T-helper 2 cell treated with Interferon-gamma antibody and Interleukin-4, amounts not matched to agents 5 μg/mL and 100 μg/mL, for 36 hours (primary cell): ENCODE data around the gene TREM2.

Experiments used
- DNase-seq: peaks from one replicate; pipeline ENCODE4 v3.0.0; 2021; ENCODE audit warnings: low spot score
- H3K27ac Mint-ChIP-seq: one replicate; pipeline ENCODE4 v1.8.0; 2021; ENCODE audit warnings: mild to moderate bottlenecking, mixed read lengths
- H3K27me3 Mint-ChIP-seq: one replicate; pipeline ENCODE4 v1.8.0; 2021; ENCODE audit warnings: low read depth, mixed read lengths
- H3K36me3 Mint-ChIP-seq: one replicate; pipeline ENCODE4 v1.8.0; 2021; ENCODE audit warnings: low read depth, mixed read lengths
- H3K4me1 Mint-ChIP-seq: one replicate; pipeline ENCODE4 v1.8.0; 2021; ENCODE audit warnings: low read depth, mixed read lengths
- H3K4me3 Mint-ChIP-seq: one replicate; pipeline ENCODE4 v1.8.0; 2022; ENCODE audit warnings: mild to moderate bottlenecking, moderate library complexity, mixed read lengths
- H3K9me3 Mint-ChIP-seq: one replicate; pipeline ENCODE4 v1.8.0; 2021; ENCODE audit warnings: mixed read lengths

Gene TREM2

DNA sequence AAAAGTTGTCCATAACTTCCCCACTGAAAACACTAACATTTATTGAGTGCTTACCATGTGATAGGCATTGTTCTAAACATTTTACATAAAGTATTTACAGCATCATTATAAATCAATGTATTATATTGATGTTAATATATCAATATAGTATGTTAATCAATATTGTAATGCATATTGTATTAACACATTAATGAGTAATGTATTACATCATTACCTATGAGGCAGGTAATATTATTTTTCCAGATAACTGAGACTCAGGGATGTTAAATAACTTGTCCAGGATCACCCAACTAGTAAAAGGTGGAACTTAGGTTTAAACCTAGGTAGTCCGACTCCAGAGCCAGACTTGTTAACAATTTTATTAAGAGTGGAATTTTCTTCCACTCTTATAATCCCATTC lies 12.2 kb upstream of the TREM2 start:
- H3K9me3 Mint-ChIP-seq = no peaks in the 10 kb centered on the region
- no peak overlapping the region for H3K4me3 Mint-ChIP-seq
- H3K36me3 Mint-ChIP-seq = no peaks in the 10 kb centered on the region
- H3K4me1 Mint-ChIP-seq = no peaks in the 10 kb centered on the region
- peaks cover 38% of the 10 kb centered on the region for H3K27me3 Mint-ChIP-seq
- no peak for DNase-seq
- H3K27ac Mint-ChIP-seq = no peak overlapping the region

GRCh38 chr6:41174610-41175009 lies 11.7 kb upstream of the TREM2 start:
- no peak for DNase-seq
- Mint-ChIP-seq H3K36me3 (no peaks in the 10 kb centered on the region), H3K27me3 (peaks cover 35% of the 10 kb centered on the region), H3K4me1 (no peaks in the 10 kb centered on the region), H3K9me3 (no peaks in the 10 kb centered on the region), H3K4me3 (no peak overlapping the region), H3K27ac (no peak overlapping the region)

DNA sequence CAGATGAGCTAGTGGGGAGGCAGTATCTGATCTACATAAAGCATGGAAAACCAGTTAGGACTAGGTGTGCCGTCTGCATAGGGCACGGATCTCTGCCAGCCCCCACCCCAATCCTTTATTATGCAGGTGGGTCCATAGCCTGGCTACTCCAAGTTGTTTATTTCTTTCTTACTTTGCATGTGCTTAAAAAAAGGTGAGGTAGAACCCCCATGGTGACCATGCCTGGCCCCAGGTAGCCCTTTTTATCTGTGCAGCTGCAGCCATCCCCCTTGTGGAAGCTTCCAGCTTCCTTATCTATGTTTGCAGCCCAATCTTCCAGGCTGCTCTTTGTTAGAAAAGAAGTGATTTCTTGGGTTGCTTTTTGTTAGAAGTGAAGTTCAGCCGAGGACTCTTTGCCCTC lies 9.0 kb upstream of the TREM2 start:
- no peak for DNase-seq
- H3K9me3 Mint-ChIP-seq = no peaks in the 10 kb centered on the region
- H3K36me3 Mint-ChIP-seq = no peaks in the 10 kb centered on the region
- peaks cover 33% of the 10 kb centered on the region for H3K27me3 Mint-ChIP-seq
- H3K27ac Mint-ChIP-seq = no peak overlapping the region
- no peak overlapping the region for H3K4me3 Mint-ChIP-seq
- H3K4me1 Mint-ChIP-seq = no peaks in the 10 kb centered on the region

DNA sequence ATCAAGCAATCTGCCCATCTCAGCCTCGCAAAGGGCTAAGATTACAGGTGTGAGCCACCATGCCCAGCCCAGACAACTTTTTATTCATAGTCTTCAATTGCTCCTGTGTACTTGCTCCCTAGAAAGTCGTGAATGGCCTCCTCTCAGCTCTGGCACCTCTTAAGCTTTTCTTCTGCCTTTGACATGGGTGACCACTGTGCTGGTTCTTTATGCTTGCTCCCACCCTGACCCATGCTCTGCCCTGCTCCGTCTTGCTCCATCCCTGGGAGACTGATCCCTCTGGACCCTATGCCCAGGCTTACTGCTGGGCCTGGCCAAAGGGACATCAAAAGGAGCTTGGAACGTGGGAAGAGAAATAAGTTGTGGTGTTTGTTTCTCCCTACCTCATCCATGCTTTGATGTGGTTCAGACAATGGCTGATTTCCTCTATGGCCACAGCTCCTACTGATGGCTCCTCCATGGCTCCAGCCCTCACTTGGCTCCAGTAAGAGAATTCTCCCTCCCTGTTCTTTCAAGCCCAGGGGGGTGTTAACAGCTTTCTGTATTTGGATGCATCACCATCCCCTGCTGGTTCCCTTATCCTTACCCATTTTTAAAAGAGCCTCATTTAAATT lies 7.7 kb upstream of the TREM2 start:
- Mint-ChIP-seq H3K4me1 (no peaks in the 10 kb centered on the region), H3K36me3 (no peaks in the 10 kb centered on the region), H3K4me3 (no peak overlapping the region), H3K27me3 (peaks cover 27% of the 10 kb centered on the region), H3K27ac (no peak overlapping the region), H3K9me3 (no peaks in the 10 kb centered on the region)
- DNase-seq = no peak

GRCh38 chr6:41167173-41167963 lies 4.5 kb upstream of the TREM2 start:
- no peak for DNase-seq
- Mint-ChIP-seq H3K27me3 (peaks cover 23% of the 10 kb centered on the region), H3K27ac (no peak overlapping the region), H3K4me1 (no peaks in the 10 kb centered on the region), H3K36me3 (no peaks in the 10 kb centered on the region), H3K9me3 (no peaks in the 10 kb centered on the region), H3K4me3 (no peak overlapping the region)

- Mint-ChIP-seq H3K27ac (no peak overlapping the region), H3K4me1 (no peaks in the 10 kb centered on the region), H3K36me3 (no peaks in the 10 kb centered on the region), H3K27me3 (peaks cover 18% of the 10 kb centered on the region), H3K9me3 (no peaks in the 10 kb centered on the region), H3K4me3 (no peak overlapping the region)
- no peak for DNase-seq
These were observed 1.7 kb upstream of the TREM2 start for GRCh38 chr6:41164551-41165120.

GRCh38 chr6:41163419-41163717 lies 452 bp upstream of the TREM2 start:
- H3K9me3 Mint-ChIP-seq = no peaks in the 10 kb centered on the region
- no peak overlapping the region for H3K4me3 Mint-ChIP-seq
- H3K4me1 Mint-ChIP-seq = no peaks in the 10 kb centered on the region
- H3K27me3 Mint-ChIP-seq = peaks cover 12% of the 10 kb centered on the region
- peak; percentile 1 for DNase-seq
- no peaks in the 10 kb centered on the region for H3K36me3 Mint-ChIP-seq
- no peak overlapping the region for H3K27ac Mint-ChIP-seq

GRCh38 chr6:41161851-41162552 lies 914 bp downstream of the TREM2 start:
- Mint-ChIP-seq H3K4me3 (no peak overlapping the region), H3K4me1 (no peaks in the 10 kb centered on the region), H3K9me3 (no peaks in the 10 kb centered on the region), H3K27ac (no peak overlapping the region), H3K27me3 (peaks cover 14% of the 10 kb centered on the region), H3K36me3 (no peaks in the 10 kb centered on the region)
- DNase-seq = peak; percentile 2

DNA sequence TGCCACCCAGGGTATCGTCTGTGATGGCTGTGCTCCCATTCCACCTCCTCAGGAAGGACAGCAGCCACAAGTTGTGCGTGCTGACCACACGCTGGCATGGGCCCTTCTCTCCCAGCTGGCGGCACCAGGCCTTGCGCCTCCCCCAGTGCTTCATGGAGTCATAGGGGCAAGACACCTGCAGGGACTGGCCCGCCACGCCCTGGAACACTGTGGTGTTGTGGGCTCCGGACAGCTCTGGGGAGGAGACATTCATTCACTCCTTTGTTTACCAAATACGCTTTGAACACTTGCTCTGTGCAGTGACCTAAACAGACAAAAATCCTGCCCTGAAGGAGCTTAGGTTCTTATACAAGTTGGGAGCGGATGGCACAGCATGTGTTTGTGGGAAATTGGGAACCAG lies 1.5 kb downstream of the TREM2 start:
- H3K27me3 Mint-ChIP-seq = peaks cover 16% of the 10 kb centered on the region
- no peaks in the 10 kb centered on the region for H3K9me3 Mint-ChIP-seq
- H3K27ac Mint-ChIP-seq = no peak overlapping the region
- no peak overlapping the region for H3K4me3 Mint-ChIP-seq
- H3K4me1 Mint-ChIP-seq = no peaks in the 10 kb centered on the region
- no peaks in the 10 kb centered on the region for H3K36me3 Mint-ChIP-seq
- DNase-seq = no peak

DNA sequence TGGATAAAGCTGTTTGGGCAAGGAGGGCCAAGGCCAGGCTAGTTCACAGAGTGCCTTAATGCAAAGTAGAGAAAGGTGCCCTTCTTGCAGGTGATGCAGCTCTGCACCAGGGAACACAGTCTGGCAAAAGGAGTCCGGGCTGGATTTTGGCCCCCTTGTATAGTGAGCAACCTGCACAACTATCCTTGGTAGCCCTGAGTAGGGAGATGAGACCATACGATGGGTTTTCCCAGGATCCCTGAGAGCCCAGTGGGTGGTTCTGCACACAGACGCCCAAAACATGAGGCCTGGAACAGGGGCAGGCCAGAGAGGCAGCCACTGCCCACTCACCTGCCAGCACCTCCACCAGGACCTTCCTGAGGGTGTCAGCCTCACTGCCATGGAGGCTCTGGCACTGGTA lies 2.0 kb downstream of the TREM2 start:
- Mint-ChIP-seq H3K27ac (no peak overlapping the region), H3K36me3 (no peaks in the 10 kb centered on the region), H3K4me1 (no peaks in the 10 kb centered on the region), H3K27me3 (peaks cover 16% of the 10 kb centered on the region), H3K4me3 (no peak overlapping the region), H3K9me3 (no peaks in the 10 kb centered on the region)
- no peak for DNase-seq

GRCh38 chr6:41159415-41160082 lies 3.4 kb downstream of the TREM2 start:
- H3K27me3 Mint-ChIP-seq = peaks cover 29% of the 10 kb centered on the region
- no peak overlapping the region for H3K27ac Mint-ChIP-seq
- H3K36me3 Mint-ChIP-seq = no peaks in the 10 kb centered on the region
- H3K4me1 Mint-ChIP-seq = peaks cover 2% of the 10 kb centered on the region
- no peaks in the 10 kb centered on the region for H3K9me3 Mint-ChIP-seq
- no peak for DNase-seq
- no peak overlapping the region for H3K4me3 Mint-ChIP-seq

DNA sequence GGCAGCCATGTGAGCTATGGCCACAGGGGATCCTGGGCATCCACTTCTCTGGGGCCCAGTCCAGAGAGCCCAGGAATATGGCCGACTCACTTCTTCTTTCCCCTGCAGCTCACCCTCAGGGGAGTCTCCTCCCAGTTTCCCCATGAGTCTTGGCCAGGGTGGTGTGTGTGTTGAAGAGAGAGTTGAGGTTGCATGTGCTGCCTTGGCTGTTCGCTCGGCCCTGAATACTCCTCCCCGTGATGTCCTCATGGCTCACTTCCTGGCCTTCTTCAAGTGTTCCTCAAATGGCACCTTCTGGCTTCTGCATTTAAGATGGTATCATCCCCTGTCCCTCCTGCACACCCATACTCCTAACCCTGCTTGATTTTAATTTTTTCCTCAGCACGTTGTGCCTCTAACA lies 5.6 kb downstream of the TREM2 start:
- Mint-ChIP-seq H3K36me3 (no peaks in the 10 kb centered on the region), H3K4me1 (peaks cover 2% of the 10 kb centered on the region), H3K4me3 (no peak overlapping the region), H3K9me3 (no peaks in the 10 kb centered on the region), H3K27ac (no peak overlapping the region), H3K27me3 (peaks cover 33% of the 10 kb centered on the region)
- DNase-seq = no peak

- Mint-ChIP-seq H3K9me3 (no peaks in the 10 kb centered on the region), H3K27me3 (peaks cover 33% of the 10 kb centered on the region), H3K4me3 (no peak overlapping the region), H3K4me1 (peaks cover 2% of the 10 kb centered on the region), H3K36me3 (no peaks in the 10 kb centered on the region), H3K27ac (no peak overlapping the region)
- DNase-seq = no peak
These were observed 6.1 kb downstream of the TREM2 start for GRCh38 chr6:41156771-41157170.

GRCh38 chr6:41156001-41156400 lies 6.9 kb downstream of the TREM2 start:
- peaks cover 37% of the 10 kb centered on the region for H3K27me3 Mint-ChIP-seq
- H3K4me3 Mint-ChIP-seq = no peak overlapping the region
- no peaks in the 10 kb centered on the region for H3K9me3 Mint-ChIP-seq
- H3K27ac Mint-ChIP-seq = no peak overlapping the region
- no peak for DNase-seq
- H3K36me3 Mint-ChIP-seq = no peaks in the 10 kb centered on the region
- peaks cover 6% of the 10 kb centered on the region for H3K4me1 Mint-ChIP-seq
